GM23338 (cell line): Measurements from ENCODE around the gene LCNL1. TPM values are rescaled to one million over a fixed set of nuclear protein-coding genes. Genes with fewer than 3 reads are reported as not detected.

Experiments used
- ATAC-seq: fragments of 200-7000 bp; cut with Tn5 transposase; 3 replicates; pipeline ENCODE4 v1.9.1; 2020
- DNase-seq: peaks from one replicate; pipeline ENCODE4 v3.0.0-alpha.2; 2015; ENCODE audit warnings: low spot score
- H2AFZ ChIP-seq: fragments of 200-600 bp; sonication (generic); 2 replicates; pipeline ENCODE4 v1.8.0; 2016; ENCODE audit warnings: antibody characterized with exemption, mild to moderate bottlenecking, moderate library complexity
- H3F3A ChIP-seq: fragments of 200-600 bp; sonication (generic); replicated peaks from 2 replicates; pipeline ENCODE4 v1.8.0; 2017; ENCODE audit warnings: antibody characterized with exemption, mixed run types, low read depth
- H3K27ac ChIP-seq: fragments of 200-600 bp; sonication (generic); 2 replicates; pipeline ENCODE4 v1.6.1; 2016; ENCODE audit warnings: low read depth
- H3K27me3 ChIP-seq: fragments of 200-600 bp; sonication (generic); 2 replicates; pipeline ENCODE4 v1.8.0; 2016; ENCODE audit warnings: mild to moderate bottlenecking, mixed run types, moderate library complexity; ENCODE audit not compliant: insufficient read depth
- H3K36me3 ChIP-seq: fragments of 200-600 bp; sonication (generic); 2 replicates; pipeline ENCODE4 v1.8.0; 2016; ENCODE audit warnings: mild to moderate bottlenecking; ENCODE audit not compliant: insufficient read depth
- H3K4me1 ChIP-seq: fragments of 200-600 bp; sonication (generic); 2 replicates; pipeline ENCODE4 v1.8.0; 2016; ENCODE audit warnings: mild to moderate bottlenecking, moderate library complexity; ENCODE audit not compliant: insufficient read depth
- H3K4me2 ChIP-seq: fragments of 200-600 bp; sonication (generic); 2 replicates; pipeline ENCODE4 v1.7.1; 2017; ENCODE audit warnings: mixed run types
- H3K4me3 ChIP-seq: fragments of 200-600 bp; sonication (generic); 2 replicates; pipeline ENCODE4 v1.6.1; 2016; ENCODE audit warnings: mixed run types
- H3K79me2 ChIP-seq: fragments of 200-600 bp; sonication (generic); replicated peaks from 2 replicates; pipeline ENCODE4 v1.8.0; 2017; ENCODE audit warnings: mild to moderate bottlenecking; ENCODE audit not compliant: insufficient read depth
- H3K9me2 ChIP-seq: fragments of 200-600 bp; sonication (generic); 2 replicates; pipeline ENCODE4 v1.8.0; 2017; ENCODE audit not compliant: insufficient read depth
- H4K20me1 ChIP-seq: fragments of 200-600 bp; sonication (generic); replicated peaks from 2 replicates; pipeline ENCODE4 v1.8.0; 2017; ENCODE audit warnings: mild to moderate bottlenecking; ENCODE audit not compliant: insufficient read depth
- H3K27ac Mint-ChIP-seq: 2 replicates; pipeline ENCODE4 v1.8.0; 2020; ENCODE audit warnings: inconsistent platforms, mild to moderate bottlenecking, moderate library complexity, mixed read lengths
- H3K27me3 Mint-ChIP-seq: 3 replicates; pipeline ENCODE4 v1.8.0; 2022; ENCODE audit warnings: low read depth, mild to moderate bottlenecking, moderate library complexity, mixed read lengths, inconsistent platforms; ENCODE audit not compliant: insufficient read depth, poor library complexity
- H3K36me3 Mint-ChIP-seq: 3 replicates; pipeline ENCODE4 v1.8.0; 2021; ENCODE audit warnings: low read depth, mild to moderate bottlenecking, inconsistent platforms, moderate library complexity, mixed read lengths
- H3K4me1 Mint-ChIP-seq: 3 replicates; pipeline ENCODE4 v1.8.0; 2020; ENCODE audit warnings: mild to moderate bottlenecking, inconsistent platforms, mixed read lengths
- H3K4me3 Mint-ChIP-seq: 3 replicates; pipeline ENCODE4 v1.8.0; 2021; ENCODE audit warnings: moderate library complexity, mild to moderate bottlenecking, inconsistent platforms, mixed read lengths
- H3K9me3 Mint-ChIP-seq: 3 replicates; pipeline ENCODE4 v1.8.0; 2020; ENCODE audit warnings: moderate library complexity, mild to moderate bottlenecking, inconsistent platforms, mixed read lengths
- CREB1 ChIP-seq: fragments of 250-450 bp; sonication (Bioruptor Pico); IDR thresholded peaks from 2 replicates; pipeline ENCODE4 v1.5.0; 2020; ENCODE audit warnings: low read depth, mild to moderate bottlenecking, moderate library complexity
- EZH2 ChIP-seq: fragments of 200-600 bp; sonication (generic); IDR thresholded peaks from one replicate; pipeline ENCODE4 v1.8.0; 2017; ENCODE audit warnings: antibody characterized with exemption, mild to moderate bottlenecking, low read depth; ENCODE audit not compliant: unreplicated experiment
- EZH2phosphoT487 ChIP-seq: fragments of 200-600 bp; sonication (generic); IDR thresholded peaks from one replicate; pipeline ENCODE4 v1.8.1; 2018; ENCODE audit warnings: antibody characterized with exemption; ENCODE audit not compliant: unreplicated experiment
- JUNB ChIP-seq: IDR thresholded peaks from one replicate; pipeline ENCODE4 v1.6.1; 2016; ENCODE audit warnings: antibody characterized with exemption; ENCODE audit not compliant: unreplicated experiment
- NANOG ChIP-seq: IDR thresholded peaks from 2 replicates; pipeline ENCODE4 v1.6.1; 2016; ENCODE audit warnings: antibody characterized with exemption, borderline replicate concordance
- POLR2AphosphoS5 ChIP-seq: IDR thresholded peaks from 2 replicates; pipeline ENCODE4 v1.6.1; 2016; ENCODE audit warnings: antibody characterized with exemption, low read depth
- STAT1 ChIP-seq: IDR thresholded peaks from one replicate; pipeline ENCODE4 v1.6.1; 2016; ENCODE audit warnings: antibody characterized with exemption; ENCODE audit not compliant: unreplicated experiment
- ZNF114 ChIP-seq: fragments of 250-450 bp; sonication (Bioruptor Pico); IDR thresholded peaks from 2 replicates; pipeline ENCODE4 v1.5.0; 2020; ENCODE audit warnings: mild to moderate bottlenecking, moderate library complexity
- ZNF331 ChIP-seq: fragments of 250-450 bp; sonication (Bioruptor Pico); IDR thresholded peaks from 2 replicates; pipeline ENCODE4 v1.5.0; 2020; ENCODE audit warnings: low read depth, mild to moderate bottlenecking, moderate library complexity
- polyA plus RNA-seq: library from polyadenylated mRNA; unstranded; fragments of >200 nt; fragmentation: Nextera tagmentation; extraction: Ambion mirVana; gene quantifications from 2 replicates; pipeline ENCODE4 v1.2.1, GENCODE V29; 2016
- total RNA-seq: library from RNA; depleted of rRNA; stranded (reverse); fragments of >200 nt; shearing (Covaris generic); gene quantifications from 2 replicates; pipeline ENCODE4 v1.2.3, GENCODE V29; 2014
- TF ChIP-seq, protein P1 (sequence below): IDR thresholded peaks from 2 replicates; pipeline ENCODE4 v1.6.1; 2016; ENCODE audit warnings: antibody characterized with exemption
- TF ChIP-seq, protein P2 (sequence below), 2 experiments: fragments of 200-600 bp in 1 of 2; sonication (generic) in 1 of 2; conservative IDR thresholded peaks; 2 replicates each; pipeline versions ENCODE4 v1.5.1 to v1.6.1; 2016 to 2017; ENCODE audit warnings: antibody characterized with exemption in 2 of 2, low read depth in 2 of 2, mild to moderate bottlenecking in 2 of 2, moderate library complexity in 1 of 2
- TF ChIP-seq, protein P3 (sequence below): fragments of 250-450 bp; sonication (Bioruptor Pico); IDR thresholded peaks from 2 replicates; pipeline ENCODE4 v1.5.0; 2020; ENCODE audit warnings: mild to moderate bottlenecking, moderate library complexity
- TF ChIP-seq, protein P4 (sequence below): IDR thresholded peaks from one replicate; pipeline ENCODE4 v1.6.1; 2018; ENCODE audit warnings: antibody characterized with exemption; ENCODE audit not compliant: unreplicated experiment

Gene LCNL1
- total and polyA plus RNA-seq, 2 experiments from 2014 or later: 0.11 TPM; not detected in 1

DNA sequence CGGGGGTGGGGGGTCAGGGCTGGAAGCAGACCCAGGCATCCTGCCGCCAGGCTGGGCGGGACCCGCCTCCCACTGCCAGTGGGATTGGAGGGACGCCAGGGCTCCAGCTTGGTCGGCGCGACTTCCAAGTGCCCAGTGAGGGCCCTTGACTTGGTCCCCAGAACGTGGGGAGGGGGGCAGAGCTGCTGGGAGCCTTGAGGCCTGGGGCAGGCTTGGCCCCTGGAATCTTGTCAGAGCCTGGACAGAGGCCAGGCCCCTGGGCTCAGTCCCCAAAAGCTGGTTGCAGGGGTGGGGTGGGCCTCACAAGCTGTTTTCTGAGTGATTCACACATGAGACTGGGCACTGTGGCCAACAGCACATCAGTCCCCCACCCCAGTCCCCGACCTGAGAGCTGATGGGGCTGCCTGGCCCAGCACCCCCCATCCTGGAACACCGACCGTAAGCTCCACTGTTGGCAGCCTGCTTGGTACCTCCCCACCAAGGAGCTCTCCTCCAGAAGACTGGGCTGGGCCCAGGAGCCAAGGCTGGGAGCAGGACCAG, 13.0 kb downstream of the LCNL1 start:
- Histone ChIP-seq H3K4me2 (peak overlapping the region; percentile 67; the same call in 1 of the 2 replicates), H3K27me3 (peaks cover 44% of the 10 kb centered on the region), H3K79me2 (no peaks in the 10 kb centered on the region), H3K36me3 (no peaks in the 10 kb centered on the region), H3K4me3 (no peak overlapping the region), H3F3A (no peaks in the 10 kb centered on the region), H4K20me1 (no peaks in the 10 kb centered on the region), H3K27ac (no peak overlapping the region), H3K4me1 (peaks cover 6% of the 10 kb centered on the region; the same call in 1 of the 2 replicates), H2AFZ (no peak overlapping the region), H3K9me2 (no peaks in the 10 kb centered on the region)
- Mint-ChIP-seq H3K27me3 (peaks cover 22% of the 10 kb centered on the region), H3K27ac (no peak overlapping the region), H3K4me3 (no peak overlapping the region), H3K4me1 (peaks cover 3% of the 10 kb centered on the region), H3K9me3 (peaks cover 5% of the 10 kb centered on the region), H3K36me3 (no peaks in the 10 kb centered on the region; the same call in 2 of the 3 replicates)
- DNase-seq (no peak), ATAC-seq (no peak)
- TF ChIP-seq STAT1: no peak
- TF ChIP-seq, protein P1, sequence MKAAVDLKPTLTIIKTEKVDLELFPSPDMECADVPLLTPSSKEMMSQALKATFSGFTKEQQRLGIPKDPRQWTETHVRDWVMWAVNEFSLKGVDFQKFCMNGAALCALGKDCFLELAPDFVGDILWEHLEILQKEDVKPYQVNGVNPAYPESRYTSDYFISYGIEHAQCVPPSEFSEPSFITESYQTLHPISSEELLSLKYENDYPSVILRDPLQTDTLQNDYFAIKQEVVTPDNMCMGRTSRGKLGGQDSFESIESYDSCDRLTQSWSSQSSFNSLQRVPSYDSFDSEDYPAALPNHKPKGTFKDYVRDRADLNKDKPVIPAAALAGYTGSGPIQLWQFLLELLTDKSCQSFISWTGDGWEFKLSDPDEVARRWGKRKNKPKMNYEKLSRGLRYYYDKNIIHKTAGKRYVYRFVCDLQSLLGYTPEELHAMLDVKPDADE: no peak
- TF ChIP-seq ZNF331 (CRISPR knock-in tag): no peak
- TF ChIP-seq POLR2AphosphoS5: no peak
- no peak for TF ChIP-seq CREB1 (CRISPR knock-in tag)
- TF ChIP-seq EZH2: no peak
- TF ChIP-seq, protein P2, sequence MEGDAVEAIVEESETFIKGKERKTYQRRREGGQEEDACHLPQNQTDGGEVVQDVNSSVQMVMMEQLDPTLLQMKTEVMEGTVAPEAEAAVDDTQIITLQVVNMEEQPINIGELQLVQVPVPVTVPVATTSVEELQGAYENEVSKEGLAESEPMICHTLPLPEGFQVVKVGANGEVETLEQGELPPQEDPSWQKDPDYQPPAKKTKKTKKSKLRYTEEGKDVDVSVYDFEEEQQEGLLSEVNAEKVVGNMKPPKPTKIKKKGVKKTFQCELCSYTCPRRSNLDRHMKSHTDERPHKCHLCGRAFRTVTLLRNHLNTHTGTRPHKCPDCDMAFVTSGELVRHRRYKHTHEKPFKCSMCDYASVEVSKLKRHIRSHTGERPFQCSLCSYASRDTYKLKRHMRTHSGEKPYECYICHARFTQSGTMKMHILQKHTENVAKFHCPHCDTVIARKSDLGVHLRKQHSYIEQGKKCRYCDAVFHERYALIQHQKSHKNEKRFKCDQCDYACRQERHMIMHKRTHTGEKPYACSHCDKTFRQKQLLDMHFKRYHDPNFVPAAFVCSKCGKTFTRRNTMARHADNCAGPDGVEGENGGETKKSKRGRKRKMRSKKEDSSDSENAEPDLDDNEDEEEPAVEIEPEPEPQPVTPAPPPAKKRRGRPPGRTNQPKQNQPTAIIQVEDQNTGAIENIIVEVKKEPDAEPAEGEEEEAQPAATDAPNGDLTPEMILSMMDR (conservative IDR thresholded peaks at IDR 0.05; ENCODE audit: low read depth in 2 of 2): no peak
- TF ChIP-seq, protein P3, sequence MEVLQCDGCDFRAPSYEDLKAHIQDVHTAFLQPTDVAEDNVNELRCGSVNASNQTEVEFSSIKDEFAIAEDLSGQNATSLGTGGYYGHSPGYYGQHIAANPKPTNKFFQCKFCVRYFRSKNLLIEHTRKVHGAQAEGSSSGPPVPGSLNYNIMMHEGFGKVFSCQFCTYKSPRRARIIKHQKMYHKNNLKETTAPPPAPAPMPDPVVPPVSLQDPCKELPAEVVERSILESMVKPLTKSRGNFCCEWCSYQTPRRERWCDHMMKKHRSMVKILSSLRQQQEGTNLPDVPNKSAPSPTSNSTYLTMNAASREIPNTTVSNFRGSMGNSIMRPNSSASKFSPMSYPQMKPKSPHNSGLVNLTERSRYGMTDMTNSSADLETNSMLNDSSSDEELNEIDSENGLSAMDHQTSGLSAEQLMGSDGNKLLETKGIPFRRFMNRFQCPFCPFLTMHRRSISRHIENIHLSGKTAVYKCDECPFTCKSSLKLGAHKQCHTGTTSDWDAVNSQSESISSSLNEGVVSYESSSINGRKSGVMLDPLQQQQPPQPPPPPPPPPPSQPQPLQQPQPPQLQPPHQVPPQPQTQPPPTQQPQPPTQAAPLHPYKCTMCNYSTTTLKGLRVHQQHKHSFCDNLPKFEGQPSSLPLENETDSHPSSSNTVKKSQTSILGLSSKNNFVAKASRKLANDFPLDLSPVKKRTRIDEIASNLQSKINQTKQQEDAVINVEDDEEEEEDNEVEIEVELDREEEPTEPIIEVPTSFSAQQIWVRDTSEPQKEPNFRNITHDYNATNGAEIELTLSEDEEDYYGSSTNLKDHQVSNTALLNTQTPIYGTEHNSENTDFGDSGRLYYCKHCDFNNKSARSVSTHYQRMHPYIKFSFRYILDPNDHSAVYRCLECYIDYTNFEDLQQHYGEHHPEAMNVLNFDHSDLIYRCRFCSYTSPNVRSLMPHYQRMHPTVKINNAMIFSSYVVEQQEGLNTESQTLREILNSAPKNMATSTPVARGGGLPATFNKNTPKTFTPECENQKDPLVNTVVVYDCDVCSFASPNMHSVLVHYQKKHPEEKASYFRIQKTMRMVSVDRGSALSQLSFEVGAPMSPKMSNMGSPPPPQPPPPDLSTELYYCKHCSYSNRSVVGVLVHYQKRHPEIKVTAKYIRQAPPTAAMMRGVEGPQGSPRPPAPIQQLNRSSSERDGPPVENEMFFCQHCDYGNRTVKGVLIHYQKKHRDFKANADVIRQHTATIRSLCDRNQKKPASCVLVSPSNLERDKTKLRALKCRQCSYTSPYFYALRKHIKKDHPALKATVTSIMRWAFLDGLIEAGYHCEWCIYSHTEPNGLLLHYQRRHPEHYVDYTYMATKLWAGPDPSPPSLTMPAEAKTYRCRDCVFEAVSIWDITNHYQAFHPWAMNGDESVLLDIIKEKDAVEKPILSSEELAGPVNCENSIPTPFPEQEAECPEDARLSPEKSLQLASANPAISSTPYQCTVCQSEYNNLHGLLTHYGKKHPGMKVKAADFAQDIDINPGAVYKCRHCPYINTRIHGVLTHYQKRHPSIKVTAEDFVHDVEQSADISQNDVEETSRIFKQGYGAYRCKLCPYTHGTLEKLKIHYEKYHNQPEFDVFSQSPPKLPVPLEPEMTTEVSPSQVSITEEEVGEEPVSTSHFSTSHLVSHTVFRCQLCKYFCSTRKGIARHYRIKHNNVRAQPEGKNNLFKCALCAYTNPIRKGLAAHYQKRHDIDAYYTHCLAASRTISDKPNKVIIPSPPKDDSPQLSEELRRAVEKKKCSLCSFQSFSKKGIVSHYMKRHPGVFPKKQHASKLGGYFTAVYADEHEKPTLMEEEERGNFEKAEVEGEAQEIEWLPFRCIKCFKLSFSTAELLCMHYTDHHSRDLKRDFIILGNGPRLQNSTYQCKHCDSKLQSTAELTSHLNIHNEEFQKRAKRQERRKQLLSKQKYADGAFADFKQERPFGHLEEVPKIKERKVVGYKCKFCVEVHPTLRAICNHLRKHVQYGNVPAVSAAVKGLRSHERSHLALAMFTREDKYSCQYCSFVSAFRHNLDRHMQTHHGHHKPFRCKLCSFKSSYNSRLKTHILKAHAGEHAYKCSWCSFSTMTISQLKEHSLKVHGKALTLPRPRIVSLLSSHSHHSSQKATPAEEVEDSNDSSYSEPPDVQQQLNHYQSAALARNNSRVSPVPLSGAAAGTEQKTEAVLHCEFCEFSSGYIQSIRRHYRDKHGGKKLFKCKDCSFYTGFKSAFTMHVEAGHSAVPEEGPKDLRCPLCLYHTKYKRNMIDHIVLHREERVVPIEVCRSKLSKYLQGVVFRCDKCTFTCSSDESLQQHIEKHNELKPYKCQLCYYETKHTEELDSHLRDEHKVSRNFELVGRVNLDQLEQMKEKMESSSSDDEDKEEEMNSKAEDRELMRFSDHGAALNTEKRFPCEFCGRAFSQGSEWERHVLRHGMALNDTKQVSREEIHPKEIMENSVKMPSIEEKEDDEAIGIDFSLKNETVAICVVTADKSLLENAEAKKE (CRISPR knock-in tag): no peak
- TF ChIP-seq JUNB: no peak
- TF ChIP-seq, protein P4, sequence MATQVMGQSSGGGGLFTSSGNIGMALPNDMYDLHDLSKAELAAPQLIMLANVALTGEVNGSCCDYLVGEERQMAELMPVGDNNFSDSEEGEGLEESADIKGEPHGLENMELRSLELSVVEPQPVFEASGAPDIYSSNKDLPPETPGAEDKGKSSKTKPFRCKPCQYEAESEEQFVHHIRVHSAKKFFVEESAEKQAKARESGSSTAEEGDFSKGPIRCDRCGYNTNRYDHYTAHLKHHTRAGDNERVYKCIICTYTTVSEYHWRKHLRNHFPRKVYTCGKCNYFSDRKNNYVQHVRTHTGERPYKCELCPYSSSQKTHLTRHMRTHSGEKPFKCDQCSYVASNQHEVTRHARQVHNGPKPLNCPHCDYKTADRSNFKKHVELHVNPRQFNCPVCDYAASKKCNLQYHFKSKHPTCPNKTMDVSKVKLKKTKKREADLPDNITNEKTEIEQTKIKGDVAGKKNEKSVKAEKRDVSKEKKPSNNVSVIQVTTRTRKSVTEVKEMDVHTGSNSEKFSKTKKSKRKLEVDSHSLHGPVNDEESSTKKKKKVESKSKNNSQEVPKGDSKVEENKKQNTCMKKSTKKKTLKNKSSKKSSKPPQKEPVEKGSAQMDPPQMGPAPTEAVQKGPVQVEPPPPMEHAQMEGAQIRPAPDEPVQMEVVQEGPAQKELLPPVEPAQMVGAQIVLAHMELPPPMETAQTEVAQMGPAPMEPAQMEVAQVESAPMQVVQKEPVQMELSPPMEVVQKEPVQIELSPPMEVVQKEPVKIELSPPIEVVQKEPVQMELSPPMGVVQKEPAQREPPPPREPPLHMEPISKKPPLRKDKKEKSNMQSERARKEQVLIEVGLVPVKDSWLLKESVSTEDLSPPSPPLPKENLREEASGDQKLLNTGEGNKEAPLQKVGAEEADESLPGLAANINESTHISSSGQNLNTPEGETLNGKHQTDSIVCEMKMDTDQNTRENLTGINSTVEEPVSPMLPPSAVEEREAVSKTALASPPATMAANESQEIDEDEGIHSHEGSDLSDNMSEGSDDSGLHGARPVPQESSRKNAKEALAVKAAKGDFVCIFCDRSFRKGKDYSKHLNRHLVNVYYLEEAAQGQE: no peak
- TF ChIP-seq ZNF114 (CRISPR knock-in tag): no peak
- no peak for TF ChIP-seq NANOG
- no peak for TF ChIP-seq EZH2phosphoT487
